Mesendoderm (in vitro differentiated cells): ENCODE results near the gene MRPS2.

Experiments
- DNase-seq: peaks from one replicate; pipeline ENCODE4 v3.0.0; 2013
- H2AK5ac ChIP-seq: 2 replicates; pipeline ENCODE4 v1.6.1; 2013; ENCODE audit warnings: low read length, inconsistent platforms
- H2BK120ac ChIP-seq: 2 replicates; pipeline ENCODE4 v1.6.1; 2013; ENCODE audit warnings: low read depth, mild to moderate bottlenecking, low read length, moderate library complexity, mixed read lengths
- H2BK15ac ChIP-seq: replicated peaks from 2 replicates; pipeline ENCODE4 v1.6.1; 2013; ENCODE audit warnings: low read depth, mild to moderate bottlenecking, moderate library complexity
- H2BK5ac ChIP-seq: 2 replicates; pipeline ENCODE4 v1.6.1; 2013; ENCODE audit warnings: low read length, inconsistent platforms
- H3K18ac ChIP-seq: 2 replicates; pipeline ENCODE4 v1.6.1; 2013; ENCODE audit warnings: mild to moderate bottlenecking, low read length, mixed read lengths
- H3K23ac ChIP-seq: one replicate; pipeline ENCODE4 v1.6.1; 2013; ENCODE audit warnings: low read length
- H3K27ac ChIP-seq: 2 replicates; pipeline ENCODE4 v1.5.1; 2013; ENCODE audit warnings: low read depth, mild to moderate bottlenecking, inconsistent platforms, low read length, moderate library complexity
- H3K27me3 ChIP-seq: 2 replicates; pipeline ENCODE4 v1.6.1; 2013; ENCODE audit warnings: low read length, control low read depth, mild to moderate bottlenecking, inconsistent platforms; ENCODE audit not compliant: insufficient read depth, poor library complexity
- H3K36me3 ChIP-seq: 2 replicates; pipeline ENCODE4 v1.6.1; 2013; ENCODE audit warnings: low read length, inconsistent platforms; ENCODE audit not compliant: control insufficient read depth, insufficient read depth
- H3K4ac ChIP-seq: one replicate; pipeline ENCODE4 v1.6.1; 2013; ENCODE audit warnings: low read depth, mild to moderate bottlenecking, low read length, moderate library complexity
- H3K4me1 ChIP-seq: 2 replicates; pipeline ENCODE4 v1.6.1; 2013; ENCODE audit warnings: low read depth, low read length, inconsistent platforms; ENCODE audit not compliant: control insufficient read depth
- H3K4me2 ChIP-seq: 2 replicates; pipeline ENCODE4 v1.6.1; 2013; ENCODE audit warnings: low read length
- H3K4me3 ChIP-seq: 2 replicates; pipeline ENCODE4 v1.5.1; 2013; ENCODE audit warnings: mild to moderate bottlenecking, low read length
- H3K56ac ChIP-seq: one replicate; pipeline ENCODE4 v1.6.1; 2013; ENCODE audit warnings: low read length
- H3K79me1 ChIP-seq: 2 replicates; pipeline ENCODE4 v1.6.1; 2013; ENCODE audit warnings: low read length, inconsistent platforms
- H3K79me2 ChIP-seq: 2 replicates; pipeline ENCODE4 v1.6.1; 2013; ENCODE audit warnings: mild to moderate bottlenecking, low read length; ENCODE audit not compliant: control insufficient read depth, insufficient read depth
- H3K9ac ChIP-seq: 2 replicates; pipeline ENCODE4 v1.6.1; 2013; ENCODE audit warnings: low read length, inconsistent platforms
- H4K5ac ChIP-seq: one replicate; pipeline ENCODE4 v1.6.1; 2013; ENCODE audit warnings: low read length
- H4K8ac ChIP-seq: one replicate; pipeline ENCODE4 v1.6.1; 2013; ENCODE audit warnings: low read depth, mild to moderate bottlenecking, control low read depth, low read length, moderate library complexity
- WGBS: extraction: QIAGEN DNeasy Blood & Tissue Kit; methylation state at CpG from one replicate; pipeline ENCODE4 v1.1.7; 2013; ENCODE audit warnings: low lambda C conversion rate, missing lambda C conversion rate; ENCODE audit not compliant: insufficient coverage; ENCODE audit errors: extremely low coverage; 5-methylcytosine and 5-hydroxymethylcytosine counted together

MRPS2 gene

DNA sequence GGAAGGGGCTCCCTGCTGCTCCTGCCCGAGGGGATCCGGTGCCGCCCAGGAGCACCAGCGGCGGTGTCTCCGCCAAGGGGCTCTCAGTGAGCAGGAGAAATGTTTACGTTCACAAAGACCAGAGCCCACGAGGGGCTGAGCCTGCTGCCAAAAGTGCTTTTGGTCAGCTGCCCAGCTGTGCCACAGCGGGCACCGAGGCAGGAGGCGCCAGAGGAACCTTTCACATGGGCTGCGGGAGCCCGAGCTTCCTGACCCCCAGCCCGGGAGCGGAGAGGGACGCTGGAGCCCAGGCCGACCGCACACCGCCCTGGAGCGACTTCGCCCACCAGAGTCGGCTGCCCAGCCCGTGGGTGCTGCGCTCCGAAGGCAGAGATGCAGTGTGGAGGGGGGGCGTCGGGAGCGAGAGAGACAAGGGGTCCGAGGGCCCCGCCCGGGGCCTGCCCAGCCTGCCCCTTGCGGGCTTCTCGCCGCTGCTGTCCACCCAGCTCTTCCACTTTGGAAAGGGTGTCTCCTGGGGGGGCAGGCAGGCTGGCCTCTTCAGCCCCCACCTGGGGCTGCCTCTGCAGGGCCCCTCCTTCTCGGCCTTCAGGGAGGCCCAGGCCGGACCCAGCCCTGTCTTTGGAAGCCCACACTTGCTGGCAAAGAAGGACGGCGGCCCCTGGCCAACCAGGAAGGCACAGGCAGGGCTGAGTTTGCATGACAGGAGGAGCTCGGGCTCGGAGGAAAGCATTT is 13.0 kb upstream of the MRPS2 start:
- Histone ChIP-seq H3K56ac (no peak overlapping the region), H3K79me1 (no peaks in the 10 kb centered on the region), H3K9ac (no peak overlapping the region), H2AK5ac (no peak overlapping the region), H4K8ac (no peak overlapping the region), H3K4me2 (no peak overlapping the region), H2BK120ac (no peak overlapping the region), H3K4me3 (no peak overlapping the region), H2BK15ac (no peak overlapping the region), H3K4me1 (no peaks in the 10 kb centered on the region), H3K18ac (no peak overlapping the region), H3K36me3 (peaks cover 7% of the 10 kb centered on the region), H3K23ac (no peak overlapping the region), H3K27ac (no peak overlapping the region), H3K4ac (no peak overlapping the region), H3K27me3 (no peaks in the 10 kb centered on the region), H4K5ac (no peak overlapping the region), H3K79me2 (no peaks in the 10 kb centered on the region), H2BK5ac (no peak overlapping the region)
- no peak for DNase-seq
- WGBS = no CpG with 5 or more reads among the region's 40 CpGs

DNA sequence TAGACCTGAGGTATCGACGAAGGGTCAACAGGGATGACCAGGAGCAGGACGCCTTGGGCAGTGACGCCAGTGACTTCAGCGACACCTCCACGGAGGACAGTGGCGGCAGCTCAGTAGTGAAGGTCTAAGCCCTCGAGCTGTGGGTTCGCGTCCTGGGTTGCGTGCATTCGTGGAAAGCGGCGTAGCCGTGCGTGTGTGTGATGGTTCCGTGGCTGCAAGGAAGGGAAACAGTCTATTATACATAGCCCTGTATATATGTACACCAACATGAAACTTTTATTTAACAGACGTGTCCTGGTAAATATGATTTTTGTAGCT is 12.5 kb upstream of the MRPS2 start:
- no peaks in the 10 kb centered on the region for H3K4me1 ChIP-seq
- no peak overlapping the region for H3K18ac ChIP-seq
- no peak overlapping the region for H3K9ac ChIP-seq
- H3K4ac ChIP-seq = no peak overlapping the region
- H2BK120ac ChIP-seq = no peak overlapping the region
- no peaks in the 10 kb centered on the region for H3K79me2 ChIP-seq
- no peaks in the 10 kb centered on the region for H3K79me1 ChIP-seq
- H3K27me3 ChIP-seq = no peaks in the 10 kb centered on the region
- H3K27ac ChIP-seq = no peak overlapping the region
- no peak overlapping the region for H3K4me2 ChIP-seq
- no peak overlapping the region for H2AK5ac ChIP-seq
- H3K23ac ChIP-seq = no peak overlapping the region
- H3K56ac ChIP-seq = no peak overlapping the region
- no peak overlapping the region for H2BK5ac ChIP-seq
- no peak overlapping the region for H3K4me3 ChIP-seq
- H2BK15ac ChIP-seq = no peak overlapping the region
- peaks cover 7% of the 10 kb centered on the region for H3K36me3 ChIP-seq
- 100% methylated on average over 1 of the region's 18 CpGs for WGBS
- no peak for DNase-seq
- H4K8ac ChIP-seq = no peak overlapping the region
- H4K5ac ChIP-seq = no peak overlapping the region

DNA sequence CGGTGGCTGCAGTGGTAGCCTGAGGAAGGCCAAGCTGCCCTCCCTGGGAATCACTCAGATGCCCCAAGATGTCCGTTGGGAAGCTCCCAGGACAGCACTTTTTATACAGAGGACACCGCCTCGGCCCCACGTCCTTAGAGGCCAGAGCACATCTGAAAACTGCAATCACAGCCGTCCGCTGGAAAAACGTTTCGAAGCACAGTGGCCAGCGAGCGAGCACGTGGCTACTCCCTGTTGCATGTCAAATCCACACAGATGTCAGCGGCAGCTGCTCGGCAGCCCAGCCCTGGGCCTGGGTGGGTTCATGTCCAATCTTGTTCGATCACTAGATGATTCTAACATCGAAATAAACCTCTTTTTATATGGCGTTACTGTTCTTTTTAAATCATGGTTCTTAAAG is 12.0 kb upstream of the MRPS2 start:
- H2BK5ac ChIP-seq = no peak overlapping the region
- DNase-seq = no peak
- H3K4ac ChIP-seq = no peak overlapping the region
- no peak overlapping the region for H3K4me2 ChIP-seq
- no peaks in the 10 kb centered on the region for H3K79me1 ChIP-seq
- no peak overlapping the region for H4K5ac ChIP-seq
- no peaks in the 10 kb centered on the region for H3K79me2 ChIP-seq
- no CpG with 5 or more reads among the region's 17 CpGs for WGBS
- no peaks in the 10 kb centered on the region for H3K4me1 ChIP-seq
- no peak overlapping the region for H3K23ac ChIP-seq
- H3K36me3 ChIP-seq = peaks cover 6% of the 10 kb centered on the region
- H3K18ac ChIP-seq = no peak overlapping the region
- no peak overlapping the region for H3K56ac ChIP-seq
- H4K8ac ChIP-seq = no peak overlapping the region
- H2BK120ac ChIP-seq = no peak overlapping the region
- no peak overlapping the region for H3K27ac ChIP-seq
- H3K9ac ChIP-seq = no peak overlapping the region
- no peaks in the 10 kb centered on the region for H3K27me3 ChIP-seq
- H2BK15ac ChIP-seq = no peak overlapping the region
- no peak overlapping the region for H2AK5ac ChIP-seq
- no peak overlapping the region for H3K4me3 ChIP-seq

DNA sequence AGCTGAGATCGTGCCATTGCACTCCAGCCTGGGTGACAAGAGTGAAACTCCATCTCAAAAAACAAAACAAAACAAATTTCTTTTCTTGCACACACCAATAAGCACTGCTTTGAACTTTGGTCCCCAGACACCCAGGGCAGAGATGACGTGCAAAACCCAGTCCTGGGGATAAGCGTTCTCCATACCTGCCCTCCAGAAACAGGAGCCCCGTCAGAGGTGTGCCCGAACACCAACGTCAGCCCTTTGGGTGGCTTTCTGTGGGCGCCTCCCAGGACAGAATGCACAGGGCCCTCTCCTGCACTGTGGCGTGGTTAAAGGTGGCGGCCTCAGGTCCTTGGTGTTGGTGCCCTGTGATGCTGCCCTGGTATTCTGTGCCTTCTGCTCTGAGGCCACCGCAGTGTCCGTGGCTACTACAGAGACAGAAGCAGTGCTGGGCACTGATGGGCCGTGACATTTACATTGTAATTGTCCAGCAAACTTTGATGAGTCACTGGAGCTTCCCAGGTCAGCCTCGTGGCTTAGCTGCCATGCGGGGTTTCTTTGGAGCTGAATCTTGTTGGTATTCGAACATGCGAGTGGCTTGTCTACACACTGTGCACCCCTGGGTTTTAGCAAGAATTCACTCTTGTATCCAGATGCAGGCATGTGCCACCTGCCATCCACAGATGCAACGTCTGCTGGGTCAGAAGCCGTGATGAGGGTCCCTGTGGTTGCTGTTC is 11.1 kb upstream of the MRPS2 start:
- Histone ChIP-seq H2BK5ac (no peak overlapping the region), H3K27me3 (no peaks in the 10 kb centered on the region), H3K56ac (no peak overlapping the region), H3K4ac (no peak overlapping the region), H3K36me3 (peaks cover 4% of the 10 kb centered on the region), H2BK120ac (no peak overlapping the region), H3K9ac (no peak overlapping the region), H2AK5ac (no peak overlapping the region), H4K8ac (no peak overlapping the region), H3K18ac (no peak overlapping the region), H3K79me1 (no peaks in the 10 kb centered on the region), H3K23ac (no peak overlapping the region), H4K5ac (no peak overlapping the region), H3K27ac (no peak overlapping the region), H3K4me2 (no peak overlapping the region), H3K4me3 (no peak overlapping the region), H2BK15ac (no peak overlapping the region), H3K4me1 (no peaks in the 10 kb centered on the region), H3K79me2 (no peaks in the 10 kb centered on the region)
- WGBS = no CpG with 5 or more reads among the region's 18 CpGs
- no peak for DNase-seq

DNA sequence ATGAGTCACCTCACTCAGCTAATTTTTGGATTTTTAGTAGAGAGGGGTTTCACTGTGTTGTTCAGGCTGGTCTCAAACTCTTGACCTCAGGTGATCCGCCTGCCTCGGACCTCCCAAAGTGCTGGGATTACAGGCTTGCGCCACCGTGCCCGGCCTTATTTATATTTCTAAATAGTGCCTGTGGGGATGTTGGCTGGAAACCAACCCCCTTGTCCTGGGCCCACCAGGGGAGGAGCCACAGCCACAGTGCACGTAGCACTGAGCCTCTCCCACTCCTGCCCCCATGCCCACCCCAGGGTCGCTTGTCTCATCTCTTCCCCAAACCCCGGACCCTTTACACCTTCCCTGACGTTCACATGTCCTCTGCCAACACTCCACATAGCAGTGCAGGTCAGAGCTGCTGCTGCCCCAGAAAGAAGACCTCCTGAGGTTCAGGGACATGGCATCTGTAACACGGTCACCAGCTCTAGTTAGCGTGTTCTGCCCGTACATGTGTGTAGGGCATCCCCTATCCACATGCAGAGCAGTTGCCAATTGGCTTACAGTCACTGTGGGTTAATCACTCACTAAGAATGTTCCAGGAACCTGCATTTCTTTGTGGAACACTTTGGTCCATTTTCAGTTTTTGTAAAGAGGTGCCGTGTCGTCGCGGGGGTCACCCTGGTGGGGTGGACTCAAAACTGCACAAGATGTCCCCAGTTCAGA is 10.2 kb upstream of the MRPS2 start:
- Histone ChIP-seq H3K27me3 (no peaks in the 10 kb centered on the region), H4K5ac (no peak overlapping the region), H3K9ac (no peak overlapping the region), H3K4me2 (no peak overlapping the region), H3K4me1 (no peaks in the 10 kb centered on the region), H4K8ac (no peak overlapping the region), H2BK5ac (no peak overlapping the region), H2BK15ac (no peak overlapping the region), H3K18ac (no peak overlapping the region), H3K56ac (no peak overlapping the region), H3K79me1 (no peaks in the 10 kb centered on the region), H3K79me2 (no peaks in the 10 kb centered on the region), H2AK5ac (no peak overlapping the region), H2BK120ac (no peak overlapping the region), H3K4me3 (no peak overlapping the region), H3K4ac (no peak overlapping the region), H3K36me3 (peaks cover 4% of the 10 kb centered on the region), H3K27ac (no peak overlapping the region), H3K23ac (no peak overlapping the region)
- whole genome bisulfite sequencing = no CpG with 5 or more reads among the region's 16 CpGs
- DNase-seq = no peak
